ENCODE data around the gene OLFML2B. TPM values are rescaled to one million over a fixed set of nuclear protein-coding genes. Genes with fewer than 3 reads are reported as not detected.
"Not testable (repeated sequence)": the region's sequence is repeated elsewhere in the genome, so short reads cannot be mapped to it uniquely, and the experiment has no call there.

Gene OLFML2B
- total RNA-seq, 1 experiment from 2014 or later: not detected

- CTCF ChIA-PET: interaction anchor here (1.0 to 3.8 kb wide), 11 partner anchors 12 to 321 kb away, joined by 3 to 33 read pairs (median 4); no protein-coding TSS in a partner anchor
- peak; percentile 68 for DNase-seq (ENCODE audit: unreplicated experiment)
- BruUV-seq (replicated peaks): no TSS peak
- POLR2A ChIA-PET: interaction anchor here (0.7 to 2.0 kb wide), 13 partner anchors 60 to 1073 kb away, joined by 3 to 13 read pairs (median 4); partner anchors contain the start of gene C1orf226
- Mint-ChIP-seq H3K4me3 (ENCODE audit: unreplicated experiment) (peak overlapping the region; percentile 84), H3K4me1 (ENCODE audit: insufficient read depth, unreplicated experiment) (peaks cover 12% of the 10 kb centered on the region), H3K36me3 (ENCODE audit: insufficient read depth, unreplicated experiment) (no peaks in the 10 kb centered on the region), H3K27ac (ENCODE audit: low read depth, unreplicated experiment) (no peak overlapping the region), H3K9me3 (ENCODE audit: unreplicated experiment) (no peaks in the 10 kb centered on the region), H3K27me3 (ENCODE audit: insufficient read depth, unreplicated experiment) (no peaks in the 10 kb centered on the region)
- no peak for TF ChIP-seq CTCF (IDR thresholded peaks at IDR 0.05; ENCODE audit: unreplicated experiment)
- intact Hi-C loops (cut with micrococcal nuclease): no loop called here
Observed at GRCh38 chr1:162070094-162070748, 46.6 kb upstream of the OLFML2B start.

- ChIA-PET CTCF (interaction anchor here (0.7 to 3.8 kb wide), 14 partner anchors 11 to 731 kb away, joined by 3 to 33 read pairs (median 4); partner anchors contain the start of gene OLFML2B), POLR2A (interaction anchor here (0.5 to 2.0 kb wide), 15 partner anchors 17 to 458 kb away, joined by 3 to 13 read pairs (median 3); partner anchors contain the start of gene C1orf226)
- DNase-seq (ENCODE audit: unreplicated experiment): peak; percentile 82
- peaks cover 12% of the 10 kb centered on the region for H3K4me1 Mint-ChIP-seq (ENCODE audit: insufficient read depth, unreplicated experiment)
- H3K27ac Mint-ChIP-seq (ENCODE audit: low read depth, unreplicated experiment): no peak within 1 kb of the TSS
- no peaks in the 10 kb centered on the region for H3K27me3 Mint-ChIP-seq (ENCODE audit: insufficient read depth, unreplicated experiment)
- no peaks in the 10 kb centered on the region for H3K9me3 Mint-ChIP-seq (ENCODE audit: unreplicated experiment)
- peak within 1 kb of the TSS; percentile 84 for H3K4me3 Mint-ChIP-seq (ENCODE audit: unreplicated experiment)
- no peaks in the 10 kb centered on the region for H3K36me3 Mint-ChIP-seq (ENCODE audit: insufficient read depth, unreplicated experiment)
- TSS peak; percentile 22 for BruUV-seq (replicated peaks)
- intact Hi-C loops (cut with micrococcal nuclease): no loop called here
- TF ChIP-seq CTCF (IDR thresholded peaks at IDR 0.05; ENCODE audit: unreplicated experiment): no peak
Observed at GRCh38 chr1:162069334-162070093, 45.8 kb upstream of the OLFML2B start, which contains the start of gene NOS1AP. Gene NOS1AP (plus strand): TSS chr1:162069691. CDS start chr1:162070178, 487 bp downstream.

- no TSS peak for BruUV-seq (replicated peaks)
- Mint-ChIP-seq H3K4me3 (ENCODE audit: unreplicated experiment) (no peak overlapping the region), H3K4me1 (ENCODE audit: insufficient read depth, unreplicated experiment) (peaks cover 12% of the 10 kb centered on the region), H3K27ac (ENCODE audit: low read depth, unreplicated experiment) (no peak overlapping the region), H3K36me3 (ENCODE audit: insufficient read depth, unreplicated experiment) (no peaks in the 10 kb centered on the region), H3K27me3 (ENCODE audit: insufficient read depth, unreplicated experiment) (no peaks in the 10 kb centered on the region), H3K9me3 (ENCODE audit: unreplicated experiment) (no peaks in the 10 kb centered on the region)
- POLR2A ChIA-PET: interaction anchor here (0.6 to 1.6 kb wide), 3 partner anchors 22 to 412 kb away, joined by 3 to 6 read pairs (median 3); no protein-coding TSS in a partner anchor
- intact Hi-C loops (cut with micrococcal nuclease): no loop called here
- no peak for DNase-seq (ENCODE audit: unreplicated experiment)
- no peak for TF ChIP-seq CTCF (IDR thresholded peaks at IDR 0.05; ENCODE audit: unreplicated experiment)
- CTCF ChIA-PET: interaction anchor here (0.6 to 3.8 kb wide), 9 partner anchors 8 to 732 kb away, joined by 3 to 33 read pairs (median 3); no protein-coding TSS in a partner anchor
Observed at GRCh38 chr1:162068301-162068700, 44.6 kb upstream of the OLFML2B start.

- Mint-ChIP-seq H3K9me3 (ENCODE audit: unreplicated experiment) (no peaks in the 10 kb centered on the region), H3K4me3 (ENCODE audit: unreplicated experiment) (no peak overlapping the region), H3K4me1 (ENCODE audit: insufficient read depth, unreplicated experiment) (peaks cover 12% of the 10 kb centered on the region), H3K27me3 (ENCODE audit: insufficient read depth, unreplicated experiment) (no peaks in the 10 kb centered on the region), H3K36me3 (ENCODE audit: insufficient read depth, unreplicated experiment) (no peaks in the 10 kb centered on the region), H3K27ac (ENCODE audit: low read depth, unreplicated experiment) (no peak overlapping the region)
- no TSS peak for BruUV-seq (replicated peaks)
- no peak for DNase-seq (ENCODE audit: unreplicated experiment)
- CTCF ChIA-PET: interaction anchor here (0.6 to 1.7 kb wide), 5 partner anchors 18 to 275 kb away, joined by 3 to 10 read pairs (median 4); no protein-coding TSS in a partner anchor
- POLR2A ChIA-PET: interaction anchor here (0.8 kb wide), 1 partner anchor 324 kb away, joined by 3 read pairs; no protein-coding TSS in a partner anchor
- intact Hi-C loops (cut with micrococcal nuclease): no loop called here
- TF ChIP-seq CTCF (IDR thresholded peaks at IDR 0.05; ENCODE audit: unreplicated experiment): no peak
Observed at GRCh38 chr1:162067466-162067865, 43.8 kb upstream of the OLFML2B start.

- POLR2A ChIA-PET: interaction anchor here (0.5 to 0.8 kb wide), 3 partner anchors 35 to 325 kb away, joined by 3 to 4 read pairs (median 3); no protein-coding TSS in a partner anchor
- not testable (repeated sequence) for H3K27me3 Mint-ChIP-seq (ENCODE audit: insufficient read depth, unreplicated experiment)
Observed at GRCh38 chr1:162066836-162067235, 43.2 kb upstream of the OLFML2B start.

More at GRCh38 chr1:162066836-162067235, 43.2 kb upstream of the OLFML2B start:
- H3K36me3 Mint-ChIP-seq (ENCODE audit: insufficient read depth, unreplicated experiment); DNase-seq (ENCODE audit: unreplicated experiment); H3K4me3 Mint-ChIP-seq (ENCODE audit: unreplicated experiment); BruUV-seq (replicated peaks); intact Hi-C loops (cut with micrococcal nuclease); H3K9me3 Mint-ChIP-seq (ENCODE audit: unreplicated experiment); H3K27ac Mint-ChIP-seq (ENCODE audit: low read depth, unreplicated experiment): not testable (repeated sequence)
- peaks cover 11% of the 10 kb centered on the region for H3K4me1 Mint-ChIP-seq (ENCODE audit: insufficient read depth, unreplicated experiment)
- CTCF ChIA-PET: interaction anchor here (0.6 to 1.7 kb wide), 13 partner anchors 9 to 861 kb away, joined by 3 to 10 read pairs (median 4); no protein-coding TSS in a partner anchor
